Panc1 (cell line): Measurements from ENCODE around the gene CTXN1. TPM values are rescaled to one million over a fixed set of nuclear protein-coding genes. Genes with fewer than 3 reads are reported as not detected.
A peak's percentile ranks its signal among the peaks of the same experiment; 100 is the strongest.

Source experiments
- ATAC-seq: fragments of 200-7000 bp; cut with Tn5 transposase; 2 replicates; pipeline ENCODE4 v1.9.1; 2020; ENCODE audit warnings: mild to moderate bottlenecking, moderate library complexity
- BruUV-seq: library from RNA; stranded (reverse); fragments of 400-500 nt; replicated peaks from 2 replicates; lab custom pipeline; 2021; lab: Mats Ljungman, UMichigan
- CTCF ChIA-PET: fragments of 300-600 bp; sonication (Branson Sonifier 250); formaldehyde crosslinking; loops from one replicate; lab custom pipeline; 2022; ENCODE audit warnings: antibody characterized with exemption; lab: Charles Lee
- POLR2A ChIA-PET: fragments of 300-600 bp; sonication (Branson Sonifier 250); formaldehyde crosslinking; loops from one replicate; lab custom pipeline; 2022; ENCODE audit warnings: antibody characterized with exemption; lab: Charles Lee
- DNase-seq: peaks from one replicate; pipeline ENCODE4 v3.0.0-alpha.2; 2010; ENCODE audit warnings: low read depth, low spot score
- H3K27ac ChIP-seq: 2 replicates; pipeline ENCODE4 v1.5.1; 2011; ENCODE audit warnings: mild to moderate bottlenecking, low read length, inconsistent platforms
- H3K27me3 ChIP-seq: fragments of 200-500 bp; sonication (Bioruptor generic); 2 replicates; pipeline ENCODE4 v1.6.0; 2014; ENCODE audit warnings: low read length, inconsistent platforms; ENCODE audit not compliant: control insufficient read depth, insufficient read depth
- H3K36me3 ChIP-seq: fragments of 200-500 bp; sonication (Bioruptor generic); 2 replicates; pipeline ENCODE4 v1.5.1; 2014; ENCODE audit warnings: inconsistent platforms, mild to moderate bottlenecking, low read length, moderate library complexity; ENCODE audit not compliant: control insufficient read depth, insufficient read depth
- H3K4me1 ChIP-seq: 2 replicates; pipeline ENCODE4 v1.5.1; 2011; ENCODE audit warnings: inconsistent platforms, mild to moderate bottlenecking, low read length, moderate library complexity; ENCODE audit not compliant: control insufficient read depth, insufficient read depth
- H3K4me3 ChIP-seq, 2 experiments: 2 replicates each; pipeline ENCODE4 v1.5.1; 2011 to 2012; ENCODE audit warnings: low read depth in 2 of 2, low read length in 2 of 2, mild to moderate bottlenecking in 2 of 2, inconsistent platforms in 1 of 2, moderate library complexity in 1 of 2
- H3K9me3 ChIP-seq: fragments of 200-500 bp; sonication (Bioruptor generic); 2 replicates; pipeline ENCODE4 v1.5.1; 2014; ENCODE audit warnings: low read depth, mild to moderate bottlenecking, inconsistent platforms, low read length, moderate library complexity; ENCODE audit not compliant: control insufficient read depth, insufficient read depth
- POLR2AphosphoS5 ChIP-seq: IDR thresholded peaks from 2 replicates; pipeline ENCODE4 v1.6.1; 2012; ENCODE audit warnings: mild to moderate bottlenecking, low read depth, low read length, moderate library complexity
- SIN3A ChIP-seq: IDR thresholded peaks from 2 replicates; pipeline ENCODE4 v1.6.1; 2012; ENCODE audit warnings: low read depth, mild to moderate bottlenecking, low read length, moderate library complexity, borderline replicate concordance; ENCODE audit not compliant: insufficient read depth
- TCF7L2 ChIP-seq: IDR thresholded peaks from 2 replicates; pipeline ENCODE4 v1.6.1; 2011; ENCODE audit warnings: mild to moderate bottlenecking, low read depth, low read length, inconsistent platforms
- in situ Hi-C: cut with HindIII; loops from 2 replicates; pipeline ENCODE4 v1.10.0; 2016; ENCODE audit warnings: low sequenced_read_pairs, low pct_unique_long_range_greater_than_20kb
- intact Hi-C: fragments of 100-400 bp; cut with micrococcal nuclease; formaldehyde crosslinking; loops from one replicate; pipeline ENCODE4 v1.10.0; 2022; ENCODE audit not compliant: unreplicated experiment
- total RNA-seq: library from RNA; stranded (reverse); gene quantifications from one replicate; pipeline ENCODE4 v1.2.1, GENCODE V29; 2021; ENCODE audit not compliant: unreplicated experiment
- TF ChIP-seq, protein P1 (sequence below), 2 experiments: IDR thresholded peaks; 2 replicates each; pipeline ENCODE4 v1.6.1; 2011 to 2012; ENCODE audit warnings: low read depth in 2 of 2, control low read depth in 1 of 2, low read length in 1 of 2, mild to moderate bottlenecking in 1 of 2, moderate library complexity in 1 of 2; ENCODE audit not compliant: insufficient read depth in 1 of 2
- TF ChIP-seq, protein P2 (sequence below): fragments of 450-650 bp; IDR thresholded peaks from 2 replicates; pipeline ENCODE4 v1.5.1; 2017; ENCODE audit warnings: mild to moderate bottlenecking

Gene CTXN1
- total RNA-seq, 1 experiment from 2014 or later, result 89.4 TPM

DNA sequence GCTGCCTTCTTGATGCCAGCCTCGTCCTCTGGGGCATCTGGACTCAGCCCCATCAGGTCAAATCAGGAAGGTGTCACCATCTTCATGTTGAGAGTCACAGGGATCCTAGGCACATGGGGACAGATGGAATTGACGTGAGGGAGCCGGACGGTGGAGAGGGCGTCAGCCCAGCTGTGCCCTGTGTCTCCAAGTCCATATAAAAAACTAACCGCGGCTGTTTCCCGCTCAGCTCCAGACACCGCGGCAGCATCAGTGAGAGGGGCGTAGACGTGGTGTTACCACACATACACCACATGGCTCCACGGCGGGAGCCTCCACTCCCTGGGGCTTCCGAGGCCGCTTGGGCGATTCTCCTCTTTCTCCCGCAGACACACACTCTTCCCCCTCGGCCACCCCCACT is 46.1 kb downstream of the CTXN1 start:
- no peaks in the 10 kb centered on the region for H3K9me3 ChIP-seq
- ATAC-seq (no peak), DNase-seq (no peak)
- intact Hi-C loops, result no loop called here
- H3K27ac ChIP-seq, result no peak overlapping the region
- ChIA-PET POLR2A (no interaction called here), CTCF (interaction anchor here (1.5 kb wide), 1 partner anchor 10 kb away, joined by 6 read pairs; no protein-coding TSS in a partner anchor)
- in situ Hi-C loops, result no loop called here
- H3K27me3 ChIP-seq, result no peaks in the 10 kb centered on the region
- TF ChIP-seq TCF7L2 (no peak), POLR2AphosphoS5 (no peak), SIN3A (no peak)
- TF ChIP-seq, protein P1, sequence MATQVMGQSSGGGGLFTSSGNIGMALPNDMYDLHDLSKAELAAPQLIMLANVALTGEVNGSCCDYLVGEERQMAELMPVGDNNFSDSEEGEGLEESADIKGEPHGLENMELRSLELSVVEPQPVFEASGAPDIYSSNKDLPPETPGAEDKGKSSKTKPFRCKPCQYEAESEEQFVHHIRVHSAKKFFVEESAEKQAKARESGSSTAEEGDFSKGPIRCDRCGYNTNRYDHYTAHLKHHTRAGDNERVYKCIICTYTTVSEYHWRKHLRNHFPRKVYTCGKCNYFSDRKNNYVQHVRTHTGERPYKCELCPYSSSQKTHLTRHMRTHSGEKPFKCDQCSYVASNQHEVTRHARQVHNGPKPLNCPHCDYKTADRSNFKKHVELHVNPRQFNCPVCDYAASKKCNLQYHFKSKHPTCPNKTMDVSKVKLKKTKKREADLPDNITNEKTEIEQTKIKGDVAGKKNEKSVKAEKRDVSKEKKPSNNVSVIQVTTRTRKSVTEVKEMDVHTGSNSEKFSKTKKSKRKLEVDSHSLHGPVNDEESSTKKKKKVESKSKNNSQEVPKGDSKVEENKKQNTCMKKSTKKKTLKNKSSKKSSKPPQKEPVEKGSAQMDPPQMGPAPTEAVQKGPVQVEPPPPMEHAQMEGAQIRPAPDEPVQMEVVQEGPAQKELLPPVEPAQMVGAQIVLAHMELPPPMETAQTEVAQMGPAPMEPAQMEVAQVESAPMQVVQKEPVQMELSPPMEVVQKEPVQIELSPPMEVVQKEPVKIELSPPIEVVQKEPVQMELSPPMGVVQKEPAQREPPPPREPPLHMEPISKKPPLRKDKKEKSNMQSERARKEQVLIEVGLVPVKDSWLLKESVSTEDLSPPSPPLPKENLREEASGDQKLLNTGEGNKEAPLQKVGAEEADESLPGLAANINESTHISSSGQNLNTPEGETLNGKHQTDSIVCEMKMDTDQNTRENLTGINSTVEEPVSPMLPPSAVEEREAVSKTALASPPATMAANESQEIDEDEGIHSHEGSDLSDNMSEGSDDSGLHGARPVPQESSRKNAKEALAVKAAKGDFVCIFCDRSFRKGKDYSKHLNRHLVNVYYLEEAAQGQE (IDR thresholded peaks at IDR 0.05; ENCODE audit: insufficient read depth in 1 of 2, low read depth in 2 of 2, low read length in 1 of 2), result no peak
- TF ChIP-seq, protein P2, sequence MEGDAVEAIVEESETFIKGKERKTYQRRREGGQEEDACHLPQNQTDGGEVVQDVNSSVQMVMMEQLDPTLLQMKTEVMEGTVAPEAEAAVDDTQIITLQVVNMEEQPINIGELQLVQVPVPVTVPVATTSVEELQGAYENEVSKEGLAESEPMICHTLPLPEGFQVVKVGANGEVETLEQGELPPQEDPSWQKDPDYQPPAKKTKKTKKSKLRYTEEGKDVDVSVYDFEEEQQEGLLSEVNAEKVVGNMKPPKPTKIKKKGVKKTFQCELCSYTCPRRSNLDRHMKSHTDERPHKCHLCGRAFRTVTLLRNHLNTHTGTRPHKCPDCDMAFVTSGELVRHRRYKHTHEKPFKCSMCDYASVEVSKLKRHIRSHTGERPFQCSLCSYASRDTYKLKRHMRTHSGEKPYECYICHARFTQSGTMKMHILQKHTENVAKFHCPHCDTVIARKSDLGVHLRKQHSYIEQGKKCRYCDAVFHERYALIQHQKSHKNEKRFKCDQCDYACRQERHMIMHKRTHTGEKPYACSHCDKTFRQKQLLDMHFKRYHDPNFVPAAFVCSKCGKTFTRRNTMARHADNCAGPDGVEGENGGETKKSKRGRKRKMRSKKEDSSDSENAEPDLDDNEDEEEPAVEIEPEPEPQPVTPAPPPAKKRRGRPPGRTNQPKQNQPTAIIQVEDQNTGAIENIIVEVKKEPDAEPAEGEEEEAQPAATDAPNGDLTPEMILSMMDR, result no peak
- no peaks in the 10 kb centered on the region for H3K4me1 ChIP-seq
- BruUV-seq, result no TSS peak
- no peaks in the 10 kb centered on the region for H3K36me3 ChIP-seq
- no peak overlapping the region for H3K4me3 ChIP-seq

DNA sequence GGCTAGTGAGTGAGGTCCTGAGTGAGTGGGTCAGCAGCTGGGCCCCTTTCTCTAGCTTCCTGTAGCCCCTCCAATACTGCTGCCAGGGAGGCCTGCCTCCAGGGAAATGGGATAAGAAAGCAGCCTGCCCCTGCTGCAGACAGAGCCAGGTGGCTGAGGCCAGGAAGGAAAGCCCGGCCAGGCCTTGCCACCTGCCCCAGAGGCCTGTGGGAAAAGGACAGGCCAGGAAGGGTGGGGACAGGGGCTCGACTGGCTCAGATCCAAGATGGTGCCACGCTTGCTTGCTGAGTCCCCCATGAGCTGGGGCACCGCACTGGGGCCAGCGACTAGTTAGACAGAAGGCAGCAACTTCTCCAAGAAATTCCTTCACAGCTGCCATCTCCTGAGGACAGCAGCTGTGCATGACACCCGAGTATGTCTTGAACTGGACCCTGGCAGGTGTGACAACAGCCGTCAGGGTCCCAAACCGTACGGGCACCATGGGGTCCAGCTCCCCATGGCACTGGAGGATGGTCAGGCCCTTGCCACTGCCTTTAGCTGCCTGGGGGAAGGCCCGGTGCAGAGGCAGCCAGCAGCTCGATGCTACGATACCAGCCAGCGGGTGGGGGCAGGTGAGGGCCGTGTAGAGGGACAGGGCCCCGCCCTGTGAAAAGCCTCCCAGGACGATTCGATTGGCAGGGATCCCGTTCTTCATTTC is 46.7 kb downstream of the CTXN1 start:
- Histone ChIP-seq H3K9me3 (no peaks in the 10 kb centered on the region), H3K4me3 (no peak overlapping the region), H3K4me1 (no peaks in the 10 kb centered on the region), H3K27ac (no peak overlapping the region), H3K36me3 (no peaks in the 10 kb centered on the region), H3K27me3 (no peaks in the 10 kb centered on the region)
- in situ Hi-C loops (no loop called here), intact Hi-C loops (no loop called here)
- TF ChIP-seq, protein P2, result no peak
- TF ChIP-seq, protein P1 (IDR thresholded peaks at IDR 0.05; ENCODE audit: insufficient read depth in 1 of 2, low read depth in 2 of 2, low read length in 1 of 2), result no peak
- TF ChIP-seq POLR2AphosphoS5 (no peak), SIN3A (no peak), TCF7L2 (no peak)
- ChIA-PET POLR2A (no interaction called here), CTCF (interaction anchor here (0.6 to 1.5 kb wide), 2 partner anchors 10 to 23 kb away, joined by 5 to 6 read pairs; no protein-coding TSS in a partner anchor)
- peak; percentile 50 for ATAC-seq
- no TSS peak for BruUV-seq
- no peak for DNase-seq
